ENCODE results near the gene MRPL40.

DNA sequence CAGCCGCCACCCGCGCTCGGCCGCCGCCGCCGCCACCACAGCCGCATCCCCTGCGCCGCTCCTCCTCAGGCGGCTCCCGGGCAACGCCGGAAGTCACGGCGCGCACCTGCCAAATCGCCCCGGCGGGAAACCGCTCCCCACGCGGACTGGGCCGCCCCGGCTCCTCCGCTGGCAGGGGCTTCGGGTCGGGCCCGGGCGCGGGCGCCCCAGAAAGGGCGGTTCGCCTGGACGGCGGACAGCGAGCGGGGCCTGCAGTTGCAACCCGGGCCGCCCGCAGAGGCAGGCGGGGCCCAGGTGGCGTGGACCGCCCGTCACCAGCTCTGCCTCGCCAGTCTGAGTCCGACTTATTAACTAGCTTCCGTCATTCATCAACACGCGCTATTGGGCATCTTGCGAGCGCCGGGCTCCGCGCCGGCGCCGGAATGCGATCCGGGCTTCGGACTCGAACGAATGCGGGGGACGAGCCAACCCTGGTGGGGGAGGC is 654 bp upstream of the MRPL40 start, which contains the start of gene HIRA:
- TF ChIP-seq, protein P1, sequence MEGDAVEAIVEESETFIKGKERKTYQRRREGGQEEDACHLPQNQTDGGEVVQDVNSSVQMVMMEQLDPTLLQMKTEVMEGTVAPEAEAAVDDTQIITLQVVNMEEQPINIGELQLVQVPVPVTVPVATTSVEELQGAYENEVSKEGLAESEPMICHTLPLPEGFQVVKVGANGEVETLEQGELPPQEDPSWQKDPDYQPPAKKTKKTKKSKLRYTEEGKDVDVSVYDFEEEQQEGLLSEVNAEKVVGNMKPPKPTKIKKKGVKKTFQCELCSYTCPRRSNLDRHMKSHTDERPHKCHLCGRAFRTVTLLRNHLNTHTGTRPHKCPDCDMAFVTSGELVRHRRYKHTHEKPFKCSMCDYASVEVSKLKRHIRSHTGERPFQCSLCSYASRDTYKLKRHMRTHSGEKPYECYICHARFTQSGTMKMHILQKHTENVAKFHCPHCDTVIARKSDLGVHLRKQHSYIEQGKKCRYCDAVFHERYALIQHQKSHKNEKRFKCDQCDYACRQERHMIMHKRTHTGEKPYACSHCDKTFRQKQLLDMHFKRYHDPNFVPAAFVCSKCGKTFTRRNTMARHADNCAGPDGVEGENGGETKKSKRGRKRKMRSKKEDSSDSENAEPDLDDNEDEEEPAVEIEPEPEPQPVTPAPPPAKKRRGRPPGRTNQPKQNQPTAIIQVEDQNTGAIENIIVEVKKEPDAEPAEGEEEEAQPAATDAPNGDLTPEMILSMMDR (IDR thresholded peaks at IDR 0.05; ENCODE audit: low read length) = no peak
- no peak for TF ChIP-seq EZH2phosphoT487 (IDR thresholded peaks at IDR 0.05; ENCODE audit: low read length)
- TF ChIP-seq EZH2 (optimal IDR thresholded peaks at IDR 0.05; ENCODE audit: low read depth, low read length) = no peak

Measured in MM.1S (cell line).